Endodermal cell (in vitro differentiated cells): ENCODE data around the gene NOX3. TPM values are rescaled to one million over a fixed set of nuclear protein-coding genes. Genes with fewer than 3 reads are reported as not detected.
"Not testable (repeated sequence)": the region's sequence is repeated elsewhere in the genome, so short reads cannot be mapped to it uniquely, and the experiment has no call there.

ENCODE experiments used
- DNase-seq: peaks from one replicate; pipeline ENCODE4 v3.0.0-alpha.2; 2017
- H3K27ac ChIP-seq: 2 replicates; pipeline ENCODE4 v1.5.1; 2013; ENCODE audit warnings: mild to moderate bottlenecking, low read depth, low read length, moderate library complexity
- H3K27me3 ChIP-seq: 2 replicates; pipeline ENCODE4 v1.6.1; 2013; ENCODE audit warnings: mild to moderate bottlenecking, low read length, moderate library complexity; ENCODE audit not compliant: insufficient read depth, control insufficient read depth, poor library complexity, severe bottlenecking
- H3K36me3 ChIP-seq: 2 replicates; pipeline ENCODE4 v1.7.0; 2013; ENCODE audit warnings: mild to moderate bottlenecking, low read length, moderate library complexity; ENCODE audit not compliant: control insufficient read depth, insufficient read depth
- H3K4me1 ChIP-seq: one replicate; pipeline ENCODE4 v1.7.0; 2013; ENCODE audit warnings: low read length; ENCODE audit not compliant: control insufficient read depth, insufficient read depth
- H3K4me3 ChIP-seq: 2 replicates; pipeline ENCODE4 v1.5.1; 2013; ENCODE audit warnings: mild to moderate bottlenecking, low read length, moderate library complexity
- H3K9ac ChIP-seq: 2 replicates; pipeline ENCODE4 v1.6.1; 2013; ENCODE audit warnings: mild to moderate bottlenecking, low read length, moderate library complexity; ENCODE audit not compliant: poor library complexity, severe bottlenecking; ENCODE audit errors: extremely low read depth
- H3K9me3 ChIP-seq: 2 replicates; pipeline ENCODE4 v1.6.1; 2013; ENCODE audit warnings: mild to moderate bottlenecking, low read length, moderate library complexity; ENCODE audit not compliant: control insufficient read depth
- H3K27ac Mint-ChIP-seq: 2 replicates; pipeline ENCODE4 v1.8.0; 2020; ENCODE audit warnings: mixed read lengths
- H3K27me3 Mint-ChIP-seq: 2 replicates; pipeline ENCODE4 v1.8.0; 2021; ENCODE audit warnings: mild to moderate bottlenecking, mixed read lengths; ENCODE audit not compliant: insufficient read depth
- H3K36me3 Mint-ChIP-seq: 2 replicates; pipeline ENCODE4 v1.8.0; 2020; ENCODE audit warnings: low read depth, mixed read lengths
- H3K4me1 Mint-ChIP-seq: 2 replicates; pipeline ENCODE4 v1.8.0; 2020; ENCODE audit warnings: mixed read lengths
- H3K4me3 Mint-ChIP-seq: 2 replicates; pipeline ENCODE4 v1.8.0; 2020; ENCODE audit warnings: mild to moderate bottlenecking, moderate library complexity, mixed read lengths
- H3K9me3 Mint-ChIP-seq: 2 replicates; pipeline ENCODE4 v1.8.0; 2020; ENCODE audit warnings: mild to moderate bottlenecking, mixed read lengths
- WGBS, 2 experiments: methylation state at CpG; one replicate each; pipeline versions ENCODE4 v1.1.5 to v1.1.7; 2013; ENCODE audit warnings: missing lambda C conversion rate in 2 of 2, mixed read lengths in 1 of 2; ENCODE audit not compliant: insufficient coverage in 1 of 2, insufficient read length in 1 of 2; 5-methylcytosine and 5-hydroxymethylcytosine counted together
- total RNA-seq, 2 donors: library from RNA; stranded (reverse); fragmentation: NEBNext Ultra II Directional in 1 of 2; extraction: Animal tissue kit (Norgen Biotek cat#: 25700) in 1 of 2; gene quantifications; 2 replicates in 1 of 2; 3 replicates in 1 of 2; pipeline ENCODE4 v1.2.1, GENCODE V29; 2021
- TF ChIP-seq, protein P1 (sequence below): fragments of 200-600 bp; sonication (generic); conservative IDR thresholded peaks from 2 replicates; pipeline ENCODE4 v1.5.0; 2021; ENCODE audit warnings: antibody characterized with exemption, mild to moderate bottlenecking

NOX3 gene
- total RNA-seq, 2 donors from 2014 or later: not detected

DNA sequence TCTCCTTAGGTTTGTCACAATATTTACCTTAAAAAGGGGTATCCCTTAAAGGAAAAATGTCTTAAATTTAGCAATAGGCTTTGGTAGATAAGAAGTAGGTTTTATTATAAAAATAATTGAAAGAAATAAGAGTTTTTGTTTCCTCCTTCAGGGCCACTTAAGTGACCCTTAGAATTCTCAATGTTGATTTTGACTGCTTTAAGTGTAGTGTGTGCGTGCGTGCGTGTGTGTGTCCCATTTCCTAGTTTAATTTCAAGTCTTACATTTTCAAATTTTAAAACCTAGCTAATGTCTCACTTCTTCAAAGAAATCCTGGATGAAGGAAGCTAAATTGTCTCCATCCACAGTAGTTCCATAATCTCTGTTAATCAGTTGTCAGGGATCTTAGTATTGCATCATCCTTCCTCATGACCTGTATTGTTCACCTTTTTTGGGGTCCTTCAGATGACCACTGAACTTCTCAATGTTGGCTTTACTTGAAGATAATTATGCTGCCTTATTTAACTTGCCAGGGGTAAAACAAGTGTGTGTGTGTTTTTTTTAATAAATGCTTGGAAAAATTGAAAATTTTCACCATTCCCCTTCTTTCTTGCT lies 90.7 kb downstream of the NOX3 start:
- 100% methylated on average over 3 of the region's 3 CpGs; no CpG with 5 or more reads in 1 of the 2 experiments for WGBS, 2 experiments
- no peak overlapping the region for H3K27ac Mint-ChIP-seq
- peaks cover 2% of the 10 kb centered on the region for H3K27me3 Mint-ChIP-seq

DNA sequence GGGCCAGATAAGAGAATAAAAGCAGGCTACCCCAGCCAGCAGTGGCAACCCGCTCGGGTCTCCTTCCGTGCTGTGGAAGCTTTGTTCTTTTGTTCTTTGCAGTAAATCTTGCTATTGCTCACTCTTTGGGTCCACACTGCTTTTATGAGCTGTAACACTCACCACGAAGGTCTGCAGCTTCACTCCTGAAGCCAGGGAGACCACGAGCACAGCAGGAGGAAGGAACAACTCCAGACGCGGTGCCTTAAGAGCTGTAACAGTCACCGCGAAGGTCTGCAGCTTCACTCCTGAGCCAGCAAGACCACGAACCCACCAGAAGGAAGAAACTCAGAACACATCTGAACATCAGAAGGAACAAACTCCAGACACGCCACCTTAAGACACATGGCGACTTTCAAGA lies 91.6 kb downstream of the NOX3 start:
- 91 to 95% methylated on average over 4 to 12 of the region's 12 CpGs for WGBS, 2 experiments
- H3K36me3 ChIP-seq, H3K36me3 Mint-ChIP-seq, H3K4me1 Mint-ChIP-seq, H3K4me3 Mint-ChIP-seq, DNase-seq, H3K27me3 Mint-ChIP-seq, H3K27ac Mint-ChIP-seq, H3K27me3 ChIP-seq, H3K4me1 ChIP-seq, H3K9me3 Mint-ChIP-seq, H3K9me3 ChIP-seq, H3K27ac ChIP-seq, H3K4me3 ChIP-seq, H3K9ac ChIP-seq: not testable (repeated sequence)

More for the DNA sequence above, 90.7 kb downstream of the NOX3 start:
- Histone ChIP-seq H3K27ac (no peak overlapping the region), H3K27me3 (no peaks in the 10 kb centered on the region), H3K4me3 (no peak overlapping the region), H3K36me3 (no peaks in the 10 kb centered on the region), H3K9ac (no peak overlapping the region), H3K4me1 (no peaks in the 10 kb centered on the region), H3K9me3 (no peaks in the 10 kb centered on the region)
- TF ChIP-seq, protein P1, sequence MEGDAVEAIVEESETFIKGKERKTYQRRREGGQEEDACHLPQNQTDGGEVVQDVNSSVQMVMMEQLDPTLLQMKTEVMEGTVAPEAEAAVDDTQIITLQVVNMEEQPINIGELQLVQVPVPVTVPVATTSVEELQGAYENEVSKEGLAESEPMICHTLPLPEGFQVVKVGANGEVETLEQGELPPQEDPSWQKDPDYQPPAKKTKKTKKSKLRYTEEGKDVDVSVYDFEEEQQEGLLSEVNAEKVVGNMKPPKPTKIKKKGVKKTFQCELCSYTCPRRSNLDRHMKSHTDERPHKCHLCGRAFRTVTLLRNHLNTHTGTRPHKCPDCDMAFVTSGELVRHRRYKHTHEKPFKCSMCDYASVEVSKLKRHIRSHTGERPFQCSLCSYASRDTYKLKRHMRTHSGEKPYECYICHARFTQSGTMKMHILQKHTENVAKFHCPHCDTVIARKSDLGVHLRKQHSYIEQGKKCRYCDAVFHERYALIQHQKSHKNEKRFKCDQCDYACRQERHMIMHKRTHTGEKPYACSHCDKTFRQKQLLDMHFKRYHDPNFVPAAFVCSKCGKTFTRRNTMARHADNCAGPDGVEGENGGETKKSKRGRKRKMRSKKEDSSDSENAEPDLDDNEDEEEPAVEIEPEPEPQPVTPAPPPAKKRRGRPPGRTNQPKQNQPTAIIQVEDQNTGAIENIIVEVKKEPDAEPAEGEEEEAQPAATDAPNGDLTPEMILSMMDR: no peak
- Mint-ChIP-seq H3K4me3 (no peak overlapping the region), H3K4me1 (no peaks in the 10 kb centered on the region), H3K9me3 (peaks cover 10% of the 10 kb centered on the region), H3K36me3 (no peaks in the 10 kb centered on the region)
- DNase-seq: no peak

DNA sequence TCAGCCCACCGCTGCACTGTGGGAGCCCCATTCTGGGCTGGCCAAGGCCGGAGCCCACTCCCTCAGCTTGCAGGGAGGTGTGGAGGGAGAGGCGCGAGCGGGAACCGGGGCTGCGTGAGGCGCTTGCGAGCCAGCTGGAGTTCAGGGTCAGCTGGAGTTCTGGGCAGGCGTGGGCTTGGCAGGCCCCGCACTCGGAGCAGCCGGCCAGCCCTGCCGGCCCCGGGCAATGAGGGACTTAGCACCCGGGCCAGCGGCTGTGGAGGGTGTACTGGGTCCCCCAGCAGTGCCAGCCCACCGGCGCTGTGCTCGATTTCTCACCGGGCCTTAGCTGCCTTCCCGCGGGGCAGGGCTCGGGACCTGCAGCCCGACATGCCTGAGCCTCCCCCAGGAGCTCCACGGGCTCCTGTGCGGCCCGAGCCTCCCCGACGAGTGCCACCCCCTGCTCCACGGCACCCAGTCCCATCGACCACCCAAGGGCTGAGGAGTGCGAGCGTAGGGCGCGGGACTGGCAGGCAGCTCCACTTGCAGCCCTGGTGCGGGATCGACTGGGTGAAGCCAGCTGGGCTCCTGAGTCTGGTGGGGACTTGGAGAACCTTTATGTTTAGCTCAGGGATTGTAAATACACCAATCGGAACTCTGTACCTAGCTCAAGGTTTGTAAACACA lies 92.5 kb downstream of the NOX3 start:
- not testable (repeated sequence) for H3K4me3 Mint-ChIP-seq, H3K9me3 Mint-ChIP-seq, DNase-seq, H3K36me3 Mint-ChIP-seq, H3K4me3 ChIP-seq, H3K27ac Mint-ChIP-seq, H3K4me1 Mint-ChIP-seq, H3K36me3 ChIP-seq, H3K27me3 Mint-ChIP-seq, H3K9ac ChIP-seq, H3K9me3 ChIP-seq, H3K27me3 ChIP-seq, H3K4me1 ChIP-seq, H3K27ac ChIP-seq
- 96 to 97% methylated on average over 9 to 38 of the region's 39 CpGs for WGBS, 2 experiments

DNA sequence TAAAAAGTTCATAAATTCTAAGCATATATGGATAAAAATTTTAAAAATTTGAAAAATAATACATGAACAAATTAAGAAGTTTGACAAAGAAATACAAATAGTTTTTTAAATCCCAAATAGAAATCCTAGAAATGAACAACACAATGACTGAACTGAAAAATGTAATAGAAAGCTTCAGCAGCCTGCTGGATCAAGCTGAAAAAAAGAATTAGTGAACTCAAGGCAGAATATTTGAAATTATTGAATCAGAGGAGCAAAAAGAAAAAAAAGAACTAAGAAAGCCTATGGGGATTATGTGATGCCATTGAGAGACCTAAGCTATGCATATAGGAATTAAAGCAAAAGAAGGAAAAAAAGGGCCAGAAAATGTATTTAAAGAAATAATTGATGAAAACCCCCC lies 101.5 kb downstream of the NOX3 start:
- Histone ChIP-seq H3K9me3 (peaks cover 22% of the 10 kb centered on the region), H3K9ac (no peak overlapping the region), H3K4me3 (no peak overlapping the region), H3K36me3 (no peaks in the 10 kb centered on the region), H3K27ac (no peak overlapping the region), H3K27me3 (no peaks in the 10 kb centered on the region), H3K4me1 (no peaks in the 10 kb centered on the region)
- Mint-ChIP-seq H3K27ac (no peak overlapping the region), H3K4me3 (no peak overlapping the region), H3K9me3 (peaks cover 13% of the 10 kb centered on the region), H3K4me1 (no peaks in the 10 kb centered on the region), H3K27me3 (no peaks in the 10 kb centered on the region), H3K36me3 (no peaks in the 10 kb centered on the region)
- DNase-seq: no peak
- TF ChIP-seq, protein P1: no peak
